ENCODE measurements around the gene SMARCAL1. TPM values are rescaled to one million over a fixed set of nuclear protein-coding genes. Genes with fewer than 3 reads are reported as not detected.
A peak's percentile ranks its signal among the peaks of the same experiment; 100 is the strongest.

Gene SMARCAL1
- total RNA-seq, 4 donors from 2014 or later: 11.9 to 18.7 (median 14.8) TPM

DNA sequence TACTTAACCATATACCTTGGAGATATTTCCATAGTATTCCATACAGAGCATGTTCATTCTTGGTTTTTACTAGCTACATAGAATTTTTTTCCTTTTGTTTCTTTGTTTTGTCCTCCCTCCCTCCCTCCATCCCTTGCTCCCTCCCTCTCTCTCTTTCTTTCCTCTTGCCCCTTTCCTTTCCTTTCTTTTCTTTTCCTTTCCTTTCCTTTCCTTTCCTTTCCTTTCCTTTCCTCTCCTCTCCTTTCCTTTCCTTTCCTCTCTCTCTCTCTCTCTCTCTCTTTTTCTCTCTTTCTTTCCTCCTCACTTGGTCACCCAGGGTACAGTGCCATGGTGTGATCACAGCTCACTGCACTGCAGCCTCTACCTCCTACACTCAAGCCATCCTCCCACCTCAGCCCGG lies 114.7 kb downstream of the SMARCAL1 start:
- H3K4me3 ChIP-seq (ENCODE audit: low read depth, poor library complexity, severe bottlenecking): no peak overlapping the region
- no peak for TF ChIP-seq POLR2A (IDR thresholded peaks at IDR 0.05)
- TF ChIP-seq, protein P1, sequence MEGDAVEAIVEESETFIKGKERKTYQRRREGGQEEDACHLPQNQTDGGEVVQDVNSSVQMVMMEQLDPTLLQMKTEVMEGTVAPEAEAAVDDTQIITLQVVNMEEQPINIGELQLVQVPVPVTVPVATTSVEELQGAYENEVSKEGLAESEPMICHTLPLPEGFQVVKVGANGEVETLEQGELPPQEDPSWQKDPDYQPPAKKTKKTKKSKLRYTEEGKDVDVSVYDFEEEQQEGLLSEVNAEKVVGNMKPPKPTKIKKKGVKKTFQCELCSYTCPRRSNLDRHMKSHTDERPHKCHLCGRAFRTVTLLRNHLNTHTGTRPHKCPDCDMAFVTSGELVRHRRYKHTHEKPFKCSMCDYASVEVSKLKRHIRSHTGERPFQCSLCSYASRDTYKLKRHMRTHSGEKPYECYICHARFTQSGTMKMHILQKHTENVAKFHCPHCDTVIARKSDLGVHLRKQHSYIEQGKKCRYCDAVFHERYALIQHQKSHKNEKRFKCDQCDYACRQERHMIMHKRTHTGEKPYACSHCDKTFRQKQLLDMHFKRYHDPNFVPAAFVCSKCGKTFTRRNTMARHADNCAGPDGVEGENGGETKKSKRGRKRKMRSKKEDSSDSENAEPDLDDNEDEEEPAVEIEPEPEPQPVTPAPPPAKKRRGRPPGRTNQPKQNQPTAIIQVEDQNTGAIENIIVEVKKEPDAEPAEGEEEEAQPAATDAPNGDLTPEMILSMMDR (IDR thresholded peaks at IDR 0.05): no peak
- intact Hi-C loops (cut with DNase I; ENCODE audit: low total_unique reads): no loop called here
- WGBS, 2 donors: 92 to 100% methylated on average over 1 of the region's 1 CpG
- no peak for DNase-seq (ENCODE audit: low spot score in 2 of 2)

DNA sequence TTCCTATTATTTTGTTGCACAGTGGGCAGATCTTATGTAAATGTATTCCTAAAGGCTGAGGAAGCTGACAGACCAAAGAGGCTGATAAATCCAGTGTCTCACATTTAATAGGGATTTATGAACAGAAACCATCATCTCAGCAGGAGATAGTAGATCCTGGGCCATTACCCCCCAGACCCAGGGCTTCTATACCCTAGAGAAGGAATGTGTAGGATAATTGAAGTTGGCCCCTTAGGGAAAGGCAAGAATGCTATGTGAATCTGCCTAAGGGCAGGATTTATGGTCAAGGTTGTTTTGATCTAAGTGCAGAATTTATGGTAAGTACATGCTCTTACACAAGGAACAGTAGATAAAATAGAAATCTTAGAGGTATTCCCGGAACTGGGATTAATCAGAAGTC lies 115.3 kb downstream of the SMARCAL1 start:
- 93 to 97% methylated on average over 1 of the region's 1 CpG for WGBS, 2 donors
- TF ChIP-seq, protein P1 (IDR thresholded peaks at IDR 0.05): no peak
- TF ChIP-seq POLR2A (IDR thresholded peaks at IDR 0.05): no peak
- DNase-seq (ENCODE audit: low spot score in 2 of 2): no peak
- no peak overlapping the region for H3K4me3 ChIP-seq (ENCODE audit: low read depth, poor library complexity, severe bottlenecking)
- intact Hi-C loops (cut with DNase I; ENCODE audit: low total_unique reads): no loop called here

DNA sequence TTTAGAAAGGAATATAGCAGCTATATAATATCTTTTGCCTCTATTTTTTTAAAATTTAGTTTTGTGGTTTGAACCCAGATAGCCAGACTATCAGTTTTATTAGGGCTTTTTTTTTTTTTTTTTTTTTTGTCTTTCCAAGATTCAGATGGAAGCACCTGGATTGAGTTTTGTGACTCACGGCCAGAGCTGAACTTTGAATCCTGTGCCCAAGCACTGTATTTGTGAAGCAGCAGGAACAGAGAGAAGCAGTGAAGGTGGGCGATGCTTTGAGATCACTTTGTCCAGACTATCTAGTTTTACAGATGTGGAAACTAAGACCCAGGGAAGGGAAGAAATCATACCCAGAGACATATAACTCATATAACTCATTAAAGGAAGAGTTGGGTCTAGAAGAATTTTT lies 120.3 kb downstream of the SMARCAL1 start:
- intact Hi-C loops (cut with DNase I; ENCODE audit: low total_unique reads): no loop called here
- WGBS, 2 donors: 73 to 79% methylated on average over 2 of the region's 2 CpGs
- TF ChIP-seq POLR2A (IDR thresholded peaks at IDR 0.05): no peak
- TF ChIP-seq, protein P1 (IDR thresholded peaks at IDR 0.05): no peak
- DNase-seq (ENCODE audit: low spot score in 2 of 2): peak in 1 of 2 donors; percentile 18
- no peak overlapping the region for H3K4me3 ChIP-seq (ENCODE audit: low read depth, poor library complexity, severe bottlenecking)

Other genes starting within 250 kb of the SMARCAL1 start
- gene MARCHF4, start 40.0 kb upstream of the SMARCAL1 start, total RNA-seq: under 1 TPM in 2 of 4 donors, not detected in 2; 0.13 to 0.76 TPM
- gene RPL37A, start 86.4 kb downstream of the SMARCAL1 start, total RNA-seq: 1,000 to 10,000 TPM; 1,765 to 2,628 (median 2,029) TPM
- gene IGFBP2, start 220.9 kb downstream of the SMARCAL1 start, total RNA-seq: 10 to 100 TPM in 3 of 4 donors, 1 to 10 TPM in 1; 8.7 to 69.5 (median 28.2) TPM